Activated naive CD8-positive, alpha-beta T cell treated with anti-CD3 and anti-CD28 coated beads, Interleukin-2, amount 50 U/mL, for 24 hours (primary cell): Measurements from ENCODE around the gene RNF214.
A peak's percentile ranks its signal among the peaks of the same experiment; 100 is the strongest.

Experiments
- ATAC-seq: fragments of 150-1000 bp; cut with Tn5 transposase; one replicate; pipeline ENCODE4 v1.10.0; 2021
- DNase-seq: peaks from one replicate; pipeline ENCODE4 v3.0.0; 2021
- H3K27ac Mint-ChIP-seq: one replicate; pipeline ENCODE4 v1.8.0; 2021; ENCODE audit warnings: mild to moderate bottlenecking, mixed read lengths
- H3K27me3 Mint-ChIP-seq: one replicate; pipeline ENCODE4 v1.8.0; 2021; ENCODE audit warnings: mixed read lengths
- H3K36me3 Mint-ChIP-seq: one replicate; pipeline ENCODE4 v1.8.0; 2021; ENCODE audit warnings: low read depth, mixed read lengths
- H3K4me1 Mint-ChIP-seq: one replicate; pipeline ENCODE4 v1.8.0; 2021; ENCODE audit warnings: mixed read lengths
- H3K4me3 Mint-ChIP-seq: one replicate; pipeline ENCODE4 v1.8.0; 2021; ENCODE audit warnings: mild to moderate bottlenecking, moderate library complexity, mixed read lengths
- H3K9me3 Mint-ChIP-seq: one replicate; pipeline ENCODE4 v1.8.0; 2021; ENCODE audit warnings: mixed read lengths

Gene RNF214

DNA sequence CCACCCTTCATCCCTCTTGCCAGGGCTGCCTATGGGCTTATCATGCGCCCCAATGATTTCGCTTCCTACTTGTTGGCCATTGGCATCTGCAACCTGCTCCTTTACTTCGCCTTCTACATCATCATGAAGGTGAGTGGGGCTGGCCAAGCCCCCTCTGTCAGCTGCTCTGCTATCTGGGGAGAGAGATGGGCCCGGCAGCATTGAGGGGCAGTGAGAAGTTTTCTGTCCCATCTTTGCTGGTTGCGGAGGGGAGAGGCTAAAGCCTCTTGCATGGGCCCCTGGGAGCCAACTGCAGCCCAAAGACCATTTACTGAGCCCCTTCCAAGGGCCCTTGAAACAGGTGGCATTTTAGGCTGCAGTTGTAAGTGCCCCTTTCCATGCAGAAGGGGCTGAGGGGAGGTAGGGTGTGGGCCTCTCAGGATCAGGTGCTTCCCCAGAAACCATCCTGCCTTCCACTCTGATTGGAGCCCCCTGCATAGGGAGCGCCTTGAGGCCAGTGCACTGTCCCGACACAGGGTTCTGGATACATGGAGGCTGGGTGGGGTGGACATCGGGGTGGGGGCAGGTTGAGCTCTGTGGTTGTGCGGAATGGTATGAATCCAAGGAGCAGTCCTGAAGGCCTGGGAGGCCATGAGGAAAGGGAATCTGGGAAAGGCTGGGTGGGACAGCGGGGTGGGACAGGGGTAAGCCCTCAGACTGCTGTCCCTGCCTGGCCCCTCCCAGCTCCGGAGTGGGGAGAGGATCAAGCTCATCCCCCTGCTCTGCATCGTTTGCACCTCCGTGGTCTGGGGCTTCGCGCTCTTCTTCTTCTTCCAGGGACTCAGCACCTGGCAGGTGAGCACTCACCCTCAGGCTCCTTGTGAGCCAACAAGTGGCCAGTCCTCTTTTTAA lies 39.1 kb upstream of the RNF214 start:
- peaks cover 2% of the 10 kb centered on the region for H3K36me3 Mint-ChIP-seq
- H3K9me3 Mint-ChIP-seq, result no peaks in the 10 kb centered on the region
- DNase-seq (no peak), ATAC-seq (no peak)
- H3K27ac Mint-ChIP-seq, result no peak overlapping the region
- H3K27me3 Mint-ChIP-seq, result no peaks in the 10 kb centered on the region
- peaks cover 4% of the 10 kb centered on the region for H3K4me1 Mint-ChIP-seq
- H3K4me3 Mint-ChIP-seq, result no peak overlapping the region

DNA sequence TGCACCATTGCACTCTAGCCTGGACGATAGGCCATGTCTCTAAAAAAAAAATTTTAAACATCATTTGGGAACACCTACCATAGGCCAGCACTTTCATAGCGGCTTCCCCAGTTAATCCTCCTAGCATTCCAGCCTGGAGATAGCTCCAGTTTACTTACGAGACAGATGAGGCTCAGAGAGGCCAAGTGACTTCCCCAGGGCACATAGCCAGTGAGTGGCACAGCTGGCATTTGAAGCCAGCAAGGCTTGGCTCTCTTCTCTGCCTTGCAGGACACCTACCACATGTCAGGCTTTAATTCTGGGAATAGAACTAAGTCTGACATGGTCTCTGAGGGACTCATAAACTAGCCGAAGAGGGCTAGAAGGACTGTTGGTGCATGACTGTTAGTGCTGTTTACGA lies 38.2 kb upstream of the RNF214 start:
- Mint-ChIP-seq H3K27me3 (no peaks in the 10 kb centered on the region), H3K9me3 (no peaks in the 10 kb centered on the region), H3K36me3 (peaks cover 2% of the 10 kb centered on the region), H3K4me1 (peaks cover 4% of the 10 kb centered on the region), H3K4me3 (no peak overlapping the region), H3K27ac (no peak overlapping the region)
- no peak for DNase-seq
- ATAC-seq, result no peak

DNA sequence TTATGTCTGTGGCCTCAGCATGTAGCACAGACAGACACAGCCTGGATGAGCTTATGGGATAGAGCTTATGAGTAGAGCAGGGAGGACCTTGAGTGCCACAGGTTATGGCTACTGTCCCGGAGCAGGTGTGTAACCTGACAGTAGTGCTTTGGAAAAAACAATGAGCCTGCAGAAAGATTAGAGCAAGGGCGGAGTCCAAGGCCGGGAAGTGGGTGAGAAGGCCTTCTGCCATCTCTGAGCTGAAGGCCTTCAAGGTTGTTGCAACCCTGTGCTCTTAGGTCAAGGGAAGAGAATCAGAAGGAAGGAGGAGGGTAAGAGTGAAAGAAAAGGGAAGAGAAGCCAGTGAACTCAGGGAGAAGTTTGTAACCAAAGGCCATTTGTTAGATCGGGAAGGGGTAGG lies 37.2 kb upstream of the RNF214 start:
- DNase-seq (no peak), ATAC-seq (no peak)
- Mint-ChIP-seq H3K27me3 (no peaks in the 10 kb centered on the region), H3K4me3 (no peak overlapping the region), H3K27ac (no peak overlapping the region), H3K36me3 (peaks cover 2% of the 10 kb centered on the region), H3K9me3 (no peaks in the 10 kb centered on the region), H3K4me1 (peaks cover 1% of the 10 kb centered on the region)

DNA sequence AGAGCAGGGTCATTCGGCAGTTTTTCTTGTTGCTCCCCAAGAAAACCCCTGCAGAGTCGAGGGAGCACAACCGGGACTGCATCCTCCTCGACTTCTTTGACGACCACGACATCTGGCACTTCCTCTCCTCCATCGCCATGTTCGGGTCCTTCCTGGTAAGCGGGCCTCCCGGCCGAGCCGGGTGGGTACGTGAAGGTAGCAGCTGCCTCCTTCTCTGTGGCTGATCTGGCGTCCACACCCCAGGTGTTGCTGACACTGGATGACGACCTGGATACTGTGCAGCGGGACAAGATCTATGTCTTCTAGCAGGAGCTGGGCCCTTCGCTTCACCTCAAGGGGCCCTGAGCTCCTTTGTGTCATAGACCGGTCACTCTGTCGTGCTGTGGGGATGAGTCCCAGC lies 36.7 kb upstream of the RNF214 start:
- Mint-ChIP-seq H3K9me3 (no peaks in the 10 kb centered on the region), H3K4me3 (no peak overlapping the region), H3K4me1 (no peaks in the 10 kb centered on the region), H3K27ac (no peak overlapping the region), H3K36me3 (peaks cover 2% of the 10 kb centered on the region), H3K27me3 (no peaks in the 10 kb centered on the region)
- DNase-seq (no peak), ATAC-seq (no peak)

DNA sequence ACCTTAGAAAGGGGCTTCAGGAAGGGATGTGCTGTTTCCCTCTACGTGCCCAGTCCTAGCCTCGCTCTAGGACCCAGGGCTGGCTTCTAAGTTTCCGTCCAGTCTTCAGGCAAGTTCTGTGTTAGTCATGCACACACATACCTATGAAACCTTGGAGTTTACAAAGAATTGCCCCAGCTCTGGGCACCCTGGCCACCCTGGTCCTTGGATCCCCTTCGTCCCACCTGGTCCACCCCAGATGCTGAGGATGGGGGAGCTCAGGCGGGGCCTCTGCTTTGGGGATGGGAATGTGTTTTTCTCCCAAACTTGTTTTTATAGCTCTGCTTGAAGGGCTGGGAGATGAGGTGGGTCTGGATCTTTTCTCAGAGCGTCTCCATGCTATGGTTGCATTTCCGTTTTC lies 35.5 kb upstream of the RNF214 start:
- no peaks in the 10 kb centered on the region for H3K27me3 Mint-ChIP-seq
- no peaks in the 10 kb centered on the region for H3K4me1 Mint-ChIP-seq
- H3K4me3 Mint-ChIP-seq, result no peak overlapping the region
- DNase-seq, result no peak
- peaks cover 2% of the 10 kb centered on the region for H3K36me3 Mint-ChIP-seq
- no peak for ATAC-seq
- no peaks in the 10 kb centered on the region for H3K9me3 Mint-ChIP-seq
- no peak overlapping the region for H3K27ac Mint-ChIP-seq

DNA sequence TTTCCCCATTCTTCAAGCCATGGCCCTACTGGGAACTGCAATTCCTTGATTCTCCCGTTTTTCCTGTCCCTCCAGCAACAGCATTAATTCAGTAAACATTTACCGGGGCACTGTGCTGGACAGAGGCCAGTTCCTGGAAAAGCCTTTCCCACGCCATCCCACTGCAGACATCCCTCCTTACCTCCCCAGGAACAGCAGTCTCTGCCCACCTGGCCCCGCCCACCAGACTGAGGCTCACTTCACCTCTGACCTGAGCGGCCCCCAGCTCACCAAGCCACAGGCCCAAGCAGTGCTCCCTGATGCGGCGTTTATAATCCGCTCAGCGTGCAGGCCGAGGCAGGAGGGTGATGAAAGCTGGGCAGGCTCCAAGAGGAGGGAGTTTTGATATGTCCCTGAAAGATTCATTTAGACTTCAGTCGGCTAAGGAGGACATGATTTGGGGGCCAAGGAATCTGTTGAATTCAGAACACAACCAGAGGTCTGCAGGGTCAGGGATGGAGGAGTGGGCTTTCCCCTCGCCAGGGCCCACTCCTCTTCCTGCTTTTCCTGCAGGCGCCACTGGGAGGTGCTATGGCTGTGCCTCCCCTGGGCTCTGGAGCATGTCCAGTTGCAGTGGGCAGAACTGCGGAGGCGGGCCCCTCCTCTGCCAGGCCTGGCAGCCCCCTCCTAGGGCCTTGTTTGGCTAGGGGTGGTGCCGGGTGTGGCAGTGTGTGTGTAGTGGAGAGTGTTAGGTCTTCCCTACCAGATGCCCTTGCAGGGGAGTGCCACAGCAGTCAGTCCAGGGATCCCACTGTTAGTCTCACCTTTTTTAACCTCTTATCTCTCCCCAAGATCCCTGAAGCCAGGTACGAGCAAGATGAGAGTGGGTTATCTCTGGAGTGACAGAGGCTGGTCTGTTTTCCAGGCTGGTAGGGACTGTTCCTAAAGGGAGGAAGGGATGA lies 34.7 kb upstream of the RNF214 start:
- no peaks in the 10 kb centered on the region for H3K27me3 Mint-ChIP-seq
- peaks cover 2% of the 10 kb centered on the region for H3K36me3 Mint-ChIP-seq
- ATAC-seq (no peak), DNase-seq (no peak)
- no peaks in the 10 kb centered on the region for H3K4me1 Mint-ChIP-seq
- H3K27ac Mint-ChIP-seq, result no peak overlapping the region
- H3K4me3 Mint-ChIP-seq, result no peak overlapping the region
- H3K9me3 Mint-ChIP-seq, result no peaks in the 10 kb centered on the region

DNA sequence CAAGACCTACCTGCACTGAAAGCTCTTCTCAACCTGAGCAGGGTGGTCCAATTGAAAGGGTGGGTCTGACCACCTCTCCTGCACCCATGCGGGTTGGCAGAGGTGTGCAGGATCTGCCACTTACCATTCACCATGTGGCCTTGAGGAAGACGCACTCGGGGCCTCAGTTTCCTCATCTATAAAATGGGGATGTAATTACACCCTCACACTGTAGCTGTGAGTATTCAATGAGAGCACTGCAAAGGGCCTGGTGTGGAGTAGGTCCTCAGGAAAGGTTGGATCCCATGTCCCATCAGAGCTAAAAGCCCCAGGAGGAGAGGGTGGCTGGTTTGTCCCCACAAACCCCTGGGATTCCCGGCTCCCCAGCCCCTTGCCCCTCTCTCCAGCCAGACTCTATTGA lies 33.9 kb upstream of the RNF214 start:
- no peaks in the 10 kb centered on the region for H3K27me3 Mint-ChIP-seq
- no peak overlapping the region for H3K27ac Mint-ChIP-seq
- ATAC-seq (no peak), DNase-seq (no peak)
- no peaks in the 10 kb centered on the region for H3K9me3 Mint-ChIP-seq
- no peaks in the 10 kb centered on the region for H3K4me1 Mint-ChIP-seq
- peaks cover 2% of the 10 kb centered on the region for H3K36me3 Mint-ChIP-seq
- H3K4me3 Mint-ChIP-seq, result no peak overlapping the region

DNA sequence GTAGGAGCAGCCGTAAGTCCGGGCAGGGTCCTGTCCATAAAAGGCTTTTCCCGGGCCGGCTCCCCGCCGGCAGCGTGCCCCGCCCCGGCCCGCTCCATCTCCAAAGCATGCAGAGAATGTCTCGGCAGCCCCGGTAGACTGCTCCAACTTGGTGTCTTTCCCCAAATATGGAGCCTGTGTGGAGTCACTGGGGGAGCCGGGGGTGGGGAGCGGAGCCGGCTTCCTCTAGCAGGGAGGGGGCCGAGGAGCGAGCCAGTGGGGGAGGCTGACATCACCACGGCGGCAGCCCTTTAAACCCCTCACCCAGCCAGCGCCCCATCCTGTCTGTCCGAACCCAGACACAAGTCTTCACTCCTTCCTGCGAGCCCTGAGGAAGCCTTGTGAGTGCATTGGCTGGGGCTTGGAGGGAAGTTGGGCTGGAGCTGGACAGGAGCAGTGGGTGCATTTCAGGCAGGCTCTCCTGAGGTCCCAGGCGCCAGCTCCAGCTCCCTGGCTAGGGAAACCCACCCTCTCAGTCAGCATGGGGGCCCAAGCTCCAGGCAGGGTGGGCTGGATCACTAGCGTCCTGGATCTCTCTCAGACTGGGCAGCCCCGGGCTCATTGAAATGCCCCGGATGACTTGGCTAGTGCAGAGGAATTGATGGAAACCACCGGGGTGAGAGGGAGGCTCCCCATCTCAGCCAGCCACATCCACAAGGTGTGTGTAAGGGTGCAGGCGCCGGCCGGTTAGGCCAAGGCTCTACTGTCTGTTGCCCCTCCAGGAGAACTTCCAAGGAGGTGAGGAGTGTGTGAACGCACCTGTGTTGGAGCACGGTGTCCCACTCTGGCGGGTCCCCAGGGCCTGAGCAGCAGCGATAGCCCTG lies 33.2 kb upstream of the RNF214 start, which contains the start of gene TAGLN:
TSS of gene TAGLN (plus strand) at position 318 of the 863 bp plus-strand sequence. CDS start 3,644 bp downstream, outside the sequence.
- H3K4me1 Mint-ChIP-seq, result no peaks in the 10 kb centered on the region
- no peaks in the 10 kb centered on the region for H3K9me3 Mint-ChIP-seq
- H3K27me3 Mint-ChIP-seq, result no peaks in the 10 kb centered on the region
- no peak for ATAC-seq
- H3K36me3 Mint-ChIP-seq, result peaks cover 2% of the 10 kb centered on the region
- DNase-seq, result no peak
- H3K27ac Mint-ChIP-seq, result no peak within 1 kb of the TSS
- no peak within 1 kb of the TSS for H3K4me3 Mint-ChIP-seq

DNA sequence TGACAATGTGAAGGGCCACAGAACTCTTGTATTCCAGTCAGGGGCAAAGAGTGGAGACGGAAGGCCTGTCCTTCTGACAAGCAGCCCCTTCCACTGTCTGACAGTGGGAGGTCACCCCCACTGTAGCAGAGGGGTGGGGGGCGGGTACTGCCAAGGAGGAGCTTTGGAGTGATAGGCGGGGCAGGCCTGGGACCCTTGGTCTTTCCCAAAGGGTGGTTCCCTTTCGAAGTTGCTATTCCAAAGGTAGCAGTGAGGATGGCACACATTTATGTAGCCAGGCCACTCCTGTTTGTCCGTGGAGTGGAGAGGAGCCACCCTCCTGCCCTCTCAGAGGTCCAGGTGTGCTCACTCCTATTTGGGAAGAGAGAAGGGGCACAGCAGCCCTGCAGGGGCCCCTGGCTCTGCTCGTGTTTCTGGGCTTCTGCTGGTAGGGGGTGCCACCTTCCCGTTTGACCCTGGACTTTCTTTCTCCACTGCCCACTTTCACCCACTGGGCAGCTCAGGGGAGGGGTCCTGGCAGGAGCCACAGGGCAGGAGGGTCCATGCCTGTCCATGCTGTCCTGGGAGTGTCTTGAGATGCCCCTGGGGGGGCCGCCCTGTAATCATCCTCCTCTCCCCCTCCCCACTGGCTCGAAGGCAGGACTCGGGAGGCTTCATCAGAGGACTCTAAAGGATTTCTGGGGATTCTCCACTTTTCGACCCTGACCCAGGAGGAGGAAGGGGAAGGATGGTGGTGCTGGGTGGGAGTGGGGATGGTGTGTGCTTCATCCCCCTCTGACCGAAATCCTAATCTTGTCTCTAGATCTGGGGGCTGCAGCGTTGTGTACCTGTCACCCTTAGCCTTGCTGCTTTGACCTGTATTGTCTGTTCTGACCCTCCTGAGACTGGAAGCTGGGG lies 32.3 kb upstream of the RNF214 start:
- H3K27me3 Mint-ChIP-seq, result no peaks in the 10 kb centered on the region
- no peak for DNase-seq
- H3K4me1 Mint-ChIP-seq, result no peaks in the 10 kb centered on the region
- H3K9me3 Mint-ChIP-seq, result no peaks in the 10 kb centered on the region
- H3K27ac Mint-ChIP-seq, result peak overlapping the region; percentile 31
- no peak for ATAC-seq
- H3K36me3 Mint-ChIP-seq, result peaks cover under 1% of the 10 kb centered on the region
- no peak overlapping the region for H3K4me3 Mint-ChIP-seq

DNA sequence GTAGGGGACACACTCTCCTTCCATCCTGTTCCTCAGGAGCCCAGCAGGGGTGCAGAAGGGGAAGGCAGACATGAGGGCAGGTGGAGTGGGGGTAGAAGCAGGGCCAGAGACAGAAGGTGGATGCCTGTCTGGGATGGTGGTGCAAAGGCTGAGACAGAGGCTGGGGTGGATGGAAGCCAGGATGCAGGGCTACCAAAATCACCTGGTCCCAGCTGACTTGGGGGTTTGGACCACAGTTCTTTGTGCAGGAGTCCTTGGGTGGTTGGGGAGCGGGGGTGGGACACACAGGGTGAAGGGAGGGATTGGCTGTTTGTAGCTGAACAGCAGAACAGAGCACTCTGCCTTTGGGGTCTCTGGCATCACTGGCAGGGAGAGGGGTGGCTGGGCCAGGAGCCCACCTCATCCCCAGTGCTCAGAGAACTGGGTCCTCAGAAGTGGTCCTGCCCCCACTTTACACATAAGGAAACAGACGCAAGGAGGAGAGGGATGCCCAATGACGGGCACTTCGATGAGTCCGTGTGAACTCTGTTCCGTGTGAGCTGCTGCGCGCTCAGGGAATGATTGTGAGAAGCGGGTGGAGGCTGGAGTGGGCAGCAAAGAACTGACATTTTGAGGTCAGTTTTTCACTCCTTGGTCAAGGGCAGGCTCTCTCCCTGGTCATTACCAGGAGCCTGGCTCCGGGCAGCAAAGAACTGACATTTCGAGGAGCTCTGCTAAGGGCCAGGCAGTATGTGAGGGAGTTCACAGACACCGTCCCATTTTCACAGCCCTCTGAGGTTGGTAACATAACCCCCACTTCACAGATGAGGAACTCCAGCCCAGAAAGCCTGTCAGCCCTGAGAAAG lies 31.4 kb upstream of the RNF214 start:
- H3K9me3 Mint-ChIP-seq, result no peaks in the 10 kb centered on the region
- DNase-seq, result no peak
- no peaks in the 10 kb centered on the region for H3K27me3 Mint-ChIP-seq
- no peaks in the 10 kb centered on the region for H3K4me1 Mint-ChIP-seq
- H3K4me3 Mint-ChIP-seq, result no peak overlapping the region
- H3K27ac Mint-ChIP-seq, result peak overlapping the region; percentile 31
- peaks cover 5% of the 10 kb centered on the region for H3K36me3 Mint-ChIP-seq
- no peak for ATAC-seq

DNA sequence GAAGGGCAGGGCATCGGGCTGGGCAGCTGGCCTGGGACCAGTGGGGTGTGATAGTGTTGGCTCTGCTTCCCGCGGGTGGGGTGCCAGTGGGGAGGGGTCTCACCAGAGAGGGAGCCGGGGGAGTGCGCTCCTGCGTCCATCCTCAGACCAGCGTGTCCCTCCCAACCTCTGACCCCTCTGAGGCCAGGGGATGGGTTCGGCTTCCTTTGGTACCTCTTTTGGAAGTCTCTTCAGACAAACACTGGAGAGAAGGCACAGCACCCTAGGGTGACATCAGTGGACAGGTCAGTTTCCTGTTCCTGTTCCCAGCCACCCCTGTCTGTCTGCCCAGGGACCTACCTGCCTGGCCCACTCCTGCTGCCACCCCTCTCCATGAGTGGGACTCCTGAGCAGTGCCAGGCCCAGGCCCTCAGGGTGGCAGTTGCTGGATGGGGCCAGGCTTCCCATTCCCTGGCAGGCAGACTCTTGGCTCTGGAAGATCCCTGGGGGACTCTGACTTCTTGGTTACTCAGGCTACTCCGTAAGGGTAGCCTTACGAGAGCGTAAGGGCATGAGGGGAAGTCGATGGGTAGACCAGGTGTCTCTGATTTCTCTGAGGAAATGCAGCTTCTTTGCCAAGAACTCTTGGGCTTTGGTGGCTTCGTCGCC lies 30.7 kb upstream of the RNF214 start:
- no peak for DNase-seq
- H3K4me3 Mint-ChIP-seq, result no peak overlapping the region
- no peak overlapping the region for H3K27ac Mint-ChIP-seq
- peaks cover 6% of the 10 kb centered on the region for H3K36me3 Mint-ChIP-seq
- no peaks in the 10 kb centered on the region for H3K4me1 Mint-ChIP-seq
- no peaks in the 10 kb centered on the region for H3K9me3 Mint-ChIP-seq
- no peaks in the 10 kb centered on the region for H3K27me3 Mint-ChIP-seq
- ATAC-seq, result no peak

DNA sequence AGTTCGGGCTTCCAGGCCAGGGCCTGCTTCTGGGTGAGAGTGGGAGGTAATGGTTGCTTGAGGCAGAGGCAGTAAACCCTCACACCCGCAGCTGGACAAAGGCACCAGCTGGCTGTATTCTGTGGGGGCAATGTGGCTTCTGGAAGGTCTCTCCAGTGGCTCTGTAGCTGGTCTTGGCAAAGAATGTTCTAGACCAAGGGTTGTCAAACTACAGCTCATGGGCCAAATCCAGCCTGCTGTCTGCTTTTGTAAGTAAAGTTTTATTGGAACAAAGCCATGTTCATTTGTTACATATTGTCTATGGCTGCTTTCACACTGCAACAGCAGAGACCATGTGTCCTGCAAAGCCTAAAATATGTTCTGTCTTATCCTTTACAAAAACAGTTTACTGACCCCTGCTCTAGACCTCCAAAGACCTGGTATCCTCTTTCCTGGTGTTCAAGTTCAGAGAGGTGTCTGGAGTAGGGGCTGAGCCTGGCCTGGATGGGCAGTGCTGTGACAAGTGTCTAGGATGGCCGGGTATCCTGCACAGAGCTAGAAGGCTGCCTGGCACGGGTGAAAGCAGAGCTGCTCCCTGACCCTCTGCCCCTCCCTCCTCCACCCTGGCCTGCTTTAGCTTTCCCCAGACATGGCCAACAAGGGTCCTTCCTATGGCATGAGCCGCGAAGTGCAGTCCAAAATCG lies 29.9 kb upstream of the RNF214 start:
- DNase-seq (no peak), ATAC-seq (no peak)
- Mint-ChIP-seq H3K4me1 (no peaks in the 10 kb centered on the region), H3K27ac (no peak overlapping the region), H3K9me3 (no peaks in the 10 kb centered on the region), H3K4me3 (no peak overlapping the region), H3K27me3 (no peaks in the 10 kb centered on the region), H3K36me3 (peaks cover 6% of the 10 kb centered on the region)
